Right forelimb (tissue), 1 donor: ENCODE data around the gene UBAP2.
"Not testable (repeated sequence)": the region's sequence is repeated elsewhere in the genome, so short reads cannot be mapped to it uniquely, and the experiment has no call there.

ENCODE experiments used
- DNase-seq: peaks from one replicate; pipeline ENCODE4 v3.0.0-alpha.2; 2018

Gene UBAP2

GRCh38 chr9:33962468-33962867 is 86.2 kb downstream of the UBAP2 start:
- DNase-seq: not testable (repeated sequence)

GRCh38 chr9:33959725-33960124 is 89.0 kb downstream of the UBAP2 start:
- DNase-seq: no peak

- DNase-seq: no peak
These were observed 92.1 kb downstream of the UBAP2 start for GRCh38 chr9:33956544-33956943.

- DNase-seq: no peak
These were observed 96.6 kb downstream of the UBAP2 start for GRCh38 chr9:33952066-33952465.

GRCh38 chr9:33950371-33950770 is 98.3 kb downstream of the UBAP2 start:
- no peak for DNase-seq

- DNase-seq: no peak
These were observed 101.7 kb downstream of the UBAP2 start for GRCh38 chr9:33946779-33947535.

GRCh38 chr9:33943389-33943788 is 105.3 kb downstream of the UBAP2 start:
- no peak for DNase-seq

- DNase-seq: no peak
These were observed 106.1 kb downstream of the UBAP2 start for GRCh38 chr9:33942471-33943083.

GRCh38 chr9:33939924-33940874 is 108.5 kb downstream of the UBAP2 start:
- DNase-seq: no peak

- DNase-seq: no peak
These were observed 114.4 kb downstream of the UBAP2 start for GRCh38 chr9:33934188-33934878.

- DNase-seq: no peak
These were observed 116.4 kb downstream of the UBAP2 start for GRCh38 chr9:33932078-33932807.

GRCh38 chr9:33931326-33931725 is 117.4 kb downstream of the UBAP2 start:
- DNase-seq: no peak

- no peak for DNase-seq
These were observed 121.0 kb downstream of the UBAP2 start for GRCh38 chr9:33927694-33928093.

GRCh38 chr9:33926746-33927485 is 121.8 kb downstream of the UBAP2 start:
- DNase-seq: no peak

- peak; percentile 66 for DNase-seq
These were observed 123.5 kb downstream of the UBAP2 start for GRCh38 chr9:33924978-33925797.

- DNase-seq: no peak
These were observed 124.5 kb downstream of the UBAP2 start for GRCh38 chr9:33923998-33924701.

GRCh38 chr9:33923079-33923478 is 125.6 kb downstream of the UBAP2 start:
- no peak for DNase-seq

GRCh38 chr9:33921967-33922895 is 126.5 kb downstream of the UBAP2 start:
- DNase-seq: no peak
